GM21447 (cell line): ENCODE data around the gene IFT88.
"Not testable (repeated sequence)": the region's sequence is repeated elsewhere in the genome, so short reads cannot be mapped to it uniquely, and the experiment has no call there.

Source experiments
- ATAC-seq: cut with Tn5 transposase; IDR thresholded peaks from one replicate; pipeline ENCODE4 v1.9.1; 2021; ENCODE audit not compliant: unreplicated experiment

Gene IFT88

DNA sequence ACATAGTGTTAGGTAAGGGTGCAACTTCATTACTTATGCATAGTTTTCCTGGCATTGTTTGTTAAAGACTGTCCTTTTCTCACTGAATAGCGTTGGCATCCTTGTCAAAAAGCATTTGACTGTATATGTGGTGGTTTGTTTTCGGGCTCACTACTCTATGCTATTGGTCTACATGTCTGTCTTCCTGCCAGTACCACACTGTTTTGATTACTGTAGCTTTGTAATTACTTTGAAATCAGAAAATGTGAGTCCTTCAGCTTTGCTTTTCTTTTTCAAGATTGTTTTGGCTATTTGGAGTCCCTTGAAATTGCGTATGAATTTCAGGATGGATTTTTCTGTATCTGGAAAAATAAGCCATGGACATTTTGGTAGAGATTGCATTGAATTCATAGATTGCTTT is 56.0 kb downstream of the IFT88 start:
- ATAC-seq: no peak

DNA sequence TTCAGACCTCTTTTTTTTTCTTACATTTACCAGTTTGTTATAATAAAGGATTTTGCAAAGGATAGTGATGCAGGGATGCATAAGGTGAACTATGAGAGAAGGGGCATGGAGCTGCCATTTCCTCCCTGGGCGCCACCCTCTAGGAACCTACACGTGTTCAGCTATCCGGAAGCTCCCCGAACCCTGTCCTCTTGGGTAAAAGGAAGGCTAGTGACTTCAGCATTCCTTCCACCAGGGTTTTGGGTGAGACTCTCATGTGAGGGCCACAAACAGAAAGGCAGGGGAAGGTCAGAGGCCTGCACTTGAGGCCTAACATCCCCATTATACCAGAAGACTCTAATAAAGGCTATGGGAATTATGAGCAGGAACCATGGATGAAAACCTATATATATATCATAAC is 57.3 kb downstream of the IFT88 start:
- ATAC-seq: no peak

DNA sequence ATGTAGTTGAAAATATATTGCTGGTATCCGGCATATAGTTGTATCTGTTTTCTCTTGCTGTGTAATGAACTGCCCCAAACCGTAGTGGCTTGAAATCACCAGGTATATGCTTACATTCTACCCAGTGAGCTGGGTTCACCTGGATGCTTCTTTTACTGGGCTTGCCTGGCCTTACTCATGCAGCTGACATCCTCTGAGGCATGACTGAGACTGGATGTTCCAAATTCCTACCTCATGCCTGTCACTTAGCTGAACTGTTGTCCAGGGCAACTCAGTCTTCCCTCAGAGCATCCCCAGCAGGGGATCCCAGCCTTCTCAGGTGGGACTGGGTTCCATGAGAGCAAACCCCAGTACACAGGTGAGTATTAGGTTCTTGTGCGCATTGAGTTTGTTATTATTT is 66.8 kb downstream of the IFT88 start:
- ATAC-seq: no peak

DNA sequence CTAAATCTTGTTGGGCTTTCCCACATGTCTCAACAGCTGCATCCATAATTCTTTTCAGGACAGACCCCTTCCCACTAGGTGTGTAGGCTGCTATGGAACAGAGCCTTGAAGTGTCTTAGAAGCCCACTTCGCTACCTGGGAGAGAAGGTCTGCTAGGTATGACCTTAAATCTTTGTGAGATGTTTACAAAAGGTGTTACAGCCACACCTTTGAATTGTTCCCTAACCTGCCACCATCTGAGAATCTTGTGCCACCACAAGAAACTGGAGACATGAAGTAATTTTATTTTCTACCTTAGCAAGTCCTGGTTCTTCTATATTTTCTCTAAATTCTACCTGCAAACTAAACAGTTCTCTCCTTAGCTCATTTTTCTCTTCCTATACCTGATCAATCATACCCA is 69.1 kb downstream of the IFT88 start:
- ATAC-seq: no peak

DNA sequence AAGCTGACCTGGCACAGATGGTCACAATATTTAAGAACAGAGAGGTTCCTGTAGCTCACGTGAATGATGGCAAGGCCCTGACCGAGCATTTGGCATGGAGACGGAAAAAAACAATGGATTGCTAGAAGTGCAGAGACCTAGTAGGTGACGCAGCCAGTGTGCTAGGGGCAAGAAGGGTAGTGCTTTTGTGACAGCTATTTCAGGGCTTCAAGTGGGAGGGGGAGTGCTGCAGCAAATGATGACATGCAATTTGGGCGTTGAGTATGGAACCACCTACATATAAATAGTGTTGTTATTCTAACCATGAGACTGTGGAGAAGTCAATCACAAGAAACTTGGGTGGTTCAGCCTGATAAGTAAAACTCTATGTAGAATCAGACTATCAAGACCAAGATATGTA is 70.9 kb downstream of the IFT88 start:
- no peak for ATAC-seq

DNA sequence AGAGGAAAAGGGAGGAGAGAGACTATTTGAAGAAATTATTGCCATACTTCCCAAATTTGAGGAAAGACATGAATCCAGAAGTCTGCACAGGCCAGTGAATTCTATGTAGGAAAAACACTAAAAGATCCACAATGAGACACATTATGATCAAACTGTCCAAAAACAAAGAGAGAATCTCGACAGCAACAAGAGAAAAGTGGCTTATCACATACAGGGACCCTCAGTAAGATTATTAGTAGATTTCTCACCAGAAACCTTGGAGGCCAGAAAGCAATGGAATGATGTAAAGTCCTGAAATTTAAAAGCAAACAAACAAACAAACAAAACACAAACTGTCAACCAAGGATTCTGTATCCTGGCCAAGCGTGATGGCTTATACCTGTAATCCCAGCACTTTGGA is 80.8 kb downstream of the IFT88 start:
- no peak for ATAC-seq

DNA sequence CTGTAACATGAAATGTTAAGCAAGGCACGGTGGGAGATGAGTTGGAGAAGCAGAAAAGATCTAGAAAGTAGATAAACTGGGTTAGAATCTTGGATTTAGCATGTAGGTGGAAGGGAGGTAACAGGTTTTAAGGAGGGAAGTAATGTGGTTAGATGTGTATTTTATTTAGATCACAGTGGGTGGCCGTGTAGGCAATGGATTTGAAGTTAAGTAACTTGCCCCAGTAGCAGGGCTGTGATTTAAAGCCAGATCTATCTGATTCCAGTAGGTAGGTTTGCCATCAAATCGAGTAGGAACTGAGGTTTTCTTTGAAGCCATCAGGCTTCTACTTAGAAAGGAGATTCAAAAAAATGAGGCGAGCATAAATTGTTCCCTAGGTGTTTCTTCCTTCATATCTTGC is 86.0 kb downstream of the IFT88 start:
- ATAC-seq: no peak

DNA sequence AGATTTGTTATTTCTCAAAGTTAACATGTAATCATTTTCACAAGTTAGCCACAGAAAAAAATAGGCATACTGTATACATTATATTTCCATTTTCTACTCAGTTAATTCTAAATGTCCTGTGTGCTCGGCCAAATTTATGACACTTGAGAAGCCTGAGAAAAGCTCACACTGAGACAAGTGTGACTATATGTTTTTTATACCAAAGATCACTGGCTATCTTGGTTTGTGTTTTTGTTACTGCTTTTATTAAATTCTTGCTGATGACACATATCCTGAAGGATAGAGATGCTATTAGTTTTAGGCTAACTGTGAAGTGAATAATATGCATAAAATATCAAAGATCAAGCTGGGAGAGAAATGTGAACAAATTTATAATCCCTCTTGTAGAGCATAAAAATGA is 87.2 kb downstream of the IFT88 start:
- ATAC-seq: no peak

DNA sequence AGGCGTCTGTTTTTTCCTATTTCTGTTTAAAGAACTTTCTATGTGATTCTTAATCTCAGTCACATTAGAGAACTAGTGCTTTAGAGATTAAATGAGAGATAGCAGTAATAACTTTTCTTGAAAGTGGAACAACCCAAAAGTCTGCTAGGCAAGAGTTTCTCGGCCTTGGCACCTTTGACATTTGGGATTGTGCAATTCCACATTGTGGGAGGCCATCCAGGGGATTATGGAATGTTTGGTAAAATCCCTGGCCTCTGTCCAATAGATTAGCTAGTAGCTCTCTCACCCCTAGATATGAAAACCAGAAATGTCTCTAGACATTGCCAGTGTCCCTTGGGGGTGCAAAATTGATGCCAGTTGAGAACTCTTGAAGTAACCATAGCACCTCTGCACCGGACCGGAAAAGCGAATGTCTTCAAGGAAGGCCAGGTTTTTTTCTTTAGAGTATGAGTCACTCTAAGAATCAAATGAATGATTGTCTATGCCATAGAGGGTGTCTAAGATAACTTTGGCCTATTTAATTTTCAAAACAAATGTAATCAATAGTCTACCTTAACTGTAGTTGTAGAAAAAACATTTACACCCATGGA is 91.6 kb downstream of the IFT88 start:
- no peak for ATAC-seq

DNA sequence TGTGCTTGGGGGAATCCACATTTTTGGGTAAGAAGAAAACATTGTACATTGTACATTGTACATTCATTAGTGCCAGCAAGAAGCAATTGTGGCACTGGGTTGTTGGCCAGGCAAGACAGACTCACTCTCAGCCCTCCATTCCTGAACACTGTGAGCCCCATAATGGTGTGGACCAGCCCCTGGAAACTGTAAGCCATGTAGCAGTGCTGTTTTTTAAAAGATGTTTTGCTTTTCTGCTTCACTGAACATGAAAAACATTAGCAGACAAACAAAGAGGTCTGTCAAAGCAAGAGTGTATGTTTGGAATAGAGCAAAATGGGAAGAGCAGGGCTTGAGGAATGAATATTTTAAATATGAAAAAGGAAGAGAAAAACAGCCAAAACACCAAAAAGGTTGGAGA is 97.4 kb downstream of the IFT88 start:
- no peak for ATAC-seq

DNA sequence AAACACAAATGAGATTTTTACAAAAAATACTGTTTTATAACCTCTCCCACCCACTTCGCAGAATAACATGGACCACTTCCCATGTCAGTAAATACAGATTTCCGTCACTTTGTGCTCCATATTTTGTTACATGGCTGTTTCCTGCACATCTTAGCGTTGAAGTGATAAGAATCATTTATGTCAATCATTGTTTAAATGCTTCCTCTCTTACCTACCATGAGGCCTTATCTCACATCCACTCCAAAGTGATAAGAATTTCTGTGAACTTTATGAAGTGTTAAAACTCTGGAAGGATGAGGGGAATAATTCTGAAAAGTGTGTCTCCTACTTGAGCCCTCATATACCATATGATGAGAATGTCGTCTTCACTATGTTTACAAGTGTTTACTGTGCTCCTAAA is 100.0 kb downstream of the IFT88 start:
- no peak for ATAC-seq

DNA sequence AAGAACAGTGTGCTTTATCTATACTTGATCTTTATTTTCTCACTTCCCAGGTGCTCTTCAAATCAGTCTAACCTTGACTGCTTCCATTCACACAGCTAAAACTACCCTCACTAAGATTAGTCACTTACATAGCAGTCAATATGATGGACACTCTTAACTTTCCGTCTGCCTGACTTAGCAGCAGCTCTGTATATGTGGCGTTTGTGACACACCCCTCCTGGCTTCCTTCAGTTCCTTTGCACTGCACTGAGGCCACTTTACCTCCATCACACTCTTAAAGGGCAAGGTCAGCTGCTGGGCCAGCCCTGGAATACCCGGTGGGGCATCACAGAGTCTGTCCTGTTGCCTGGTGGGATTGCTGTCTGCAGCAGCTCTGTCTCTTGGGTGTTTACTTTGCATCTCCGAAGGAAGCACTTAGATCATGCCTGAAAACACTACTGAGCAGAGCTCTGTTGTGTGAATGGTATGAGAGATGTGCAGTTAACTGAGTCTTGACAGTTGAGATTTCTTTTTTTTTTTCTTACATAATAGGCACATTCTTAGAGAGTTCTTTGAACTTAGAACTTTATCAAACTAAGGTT is 101.0 kb downstream of the IFT88 start:
- ATAC-seq: no peak

DNA sequence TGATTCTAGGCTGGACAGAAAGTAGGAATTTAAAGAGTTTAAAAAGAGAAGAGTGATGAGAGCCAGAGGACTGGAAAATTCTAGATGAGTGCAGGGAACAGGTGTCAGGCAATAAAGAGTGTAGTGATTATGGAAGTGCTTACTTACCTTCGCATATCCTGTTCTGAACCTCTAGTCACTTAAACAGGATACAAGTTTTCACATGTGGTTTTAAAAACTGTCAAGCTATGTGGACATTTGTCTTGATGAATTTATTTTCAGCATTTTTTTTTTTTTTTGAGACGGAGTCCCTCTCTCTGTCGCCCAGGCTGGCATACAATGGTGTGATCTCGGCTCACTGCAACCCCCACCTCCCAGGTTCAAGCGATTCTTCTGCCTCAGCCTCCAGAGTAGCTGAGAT is 102.2 kb downstream of the IFT88 start:
- no peak for ATAC-seq

DNA sequence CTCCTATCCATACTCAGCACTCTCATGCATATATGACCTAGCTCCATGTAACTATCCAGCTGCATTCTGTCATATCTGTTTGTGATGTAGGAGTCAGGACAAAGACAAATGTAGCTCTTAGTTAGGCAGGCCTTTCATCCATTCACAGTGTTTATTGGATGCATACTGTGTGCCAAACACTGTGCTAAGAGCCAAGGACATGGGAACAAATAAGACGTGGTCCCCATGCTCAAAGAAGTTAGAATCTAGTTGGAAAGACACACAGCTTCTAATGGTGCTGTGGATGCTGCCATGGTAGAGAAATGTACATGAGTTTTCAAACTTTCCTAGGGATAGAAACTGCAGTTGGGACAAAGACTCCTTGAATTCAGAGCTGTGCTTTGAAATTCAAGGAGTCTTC is 104.8 kb downstream of the IFT88 start:
- no peak for ATAC-seq

DNA sequence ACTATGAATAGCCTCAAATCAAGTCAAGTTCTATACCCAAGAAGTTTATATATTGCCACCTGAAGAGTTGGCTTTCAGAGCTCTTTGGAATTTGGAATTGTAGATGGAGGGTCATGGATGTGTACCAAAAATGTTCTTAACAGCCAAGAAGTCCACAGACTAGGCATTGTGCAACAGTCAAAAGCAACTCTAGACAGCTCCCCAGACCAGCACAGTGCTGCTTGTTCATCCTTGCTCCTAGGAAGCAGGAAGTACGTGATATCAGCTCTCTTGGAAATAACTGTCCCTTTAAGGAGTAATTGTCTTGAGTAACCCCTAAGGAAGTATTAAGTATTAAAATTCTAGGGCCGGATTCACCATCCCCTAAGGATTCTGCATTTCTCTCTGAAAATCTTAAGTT is 105.8 kb downstream of the IFT88 start:
- ATAC-seq: no peak

DNA sequence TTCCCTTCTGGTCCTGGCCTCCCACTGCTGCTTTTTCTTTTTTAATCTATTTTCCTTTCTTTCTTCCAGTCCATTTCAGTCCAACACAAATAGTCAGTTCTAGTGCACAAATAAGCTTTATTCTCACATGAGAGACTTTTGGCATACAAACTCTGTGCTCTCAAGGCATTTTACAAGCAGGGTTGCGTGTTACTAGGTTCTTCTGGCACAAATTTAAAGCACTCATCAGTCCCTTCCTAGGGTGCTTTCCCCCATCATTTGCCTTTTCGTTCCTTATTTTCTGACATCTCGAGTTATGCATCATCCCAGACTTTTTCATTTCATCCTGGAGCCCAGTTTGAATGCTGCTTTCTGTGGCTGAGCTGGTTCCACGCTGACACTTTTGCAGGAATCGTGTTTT is 106.8 kb downstream of the IFT88 start:
- ATAC-seq: no peak

DNA sequence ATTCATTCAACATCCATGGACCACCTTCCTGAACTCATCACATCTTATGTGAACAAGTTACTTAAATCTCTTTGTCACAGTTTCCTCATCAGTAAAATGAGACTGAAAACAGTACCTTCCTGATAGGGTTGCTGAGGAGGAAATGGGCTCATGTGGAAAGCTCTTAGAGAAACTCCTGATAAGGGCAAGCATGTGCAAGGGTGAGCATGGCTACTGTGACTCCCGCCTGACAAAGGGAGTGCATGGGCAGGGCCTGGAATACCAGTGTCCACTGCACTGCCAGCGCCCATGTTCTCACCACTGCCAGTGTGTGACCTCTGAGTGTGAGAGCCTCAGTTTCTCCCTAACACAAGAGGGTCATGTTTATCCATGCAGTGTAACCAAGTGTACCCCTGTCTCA is 109.3 kb downstream of the IFT88 start:
- no peak for ATAC-seq

DNA sequence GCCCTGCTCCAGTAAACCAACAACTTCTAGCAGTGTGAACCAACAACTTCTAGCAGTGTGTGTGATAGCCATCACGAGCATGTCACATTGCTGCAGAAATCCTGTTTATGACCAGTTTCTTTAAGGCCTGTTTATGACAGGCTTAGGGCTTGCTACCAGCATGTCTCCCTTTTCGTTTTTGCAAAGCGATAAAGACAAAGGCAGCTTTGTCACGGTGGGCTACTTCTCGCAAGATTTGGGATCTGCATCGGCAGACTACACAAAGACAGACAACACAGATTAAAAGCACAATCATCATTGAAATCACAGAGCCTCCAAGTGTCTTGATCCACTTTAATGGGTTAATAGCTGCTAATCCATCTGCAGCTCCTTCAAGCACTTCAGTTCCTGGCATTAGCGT is 111.6 kb downstream of the IFT88 start:
- not testable (repeated sequence) for ATAC-seq

DNA sequence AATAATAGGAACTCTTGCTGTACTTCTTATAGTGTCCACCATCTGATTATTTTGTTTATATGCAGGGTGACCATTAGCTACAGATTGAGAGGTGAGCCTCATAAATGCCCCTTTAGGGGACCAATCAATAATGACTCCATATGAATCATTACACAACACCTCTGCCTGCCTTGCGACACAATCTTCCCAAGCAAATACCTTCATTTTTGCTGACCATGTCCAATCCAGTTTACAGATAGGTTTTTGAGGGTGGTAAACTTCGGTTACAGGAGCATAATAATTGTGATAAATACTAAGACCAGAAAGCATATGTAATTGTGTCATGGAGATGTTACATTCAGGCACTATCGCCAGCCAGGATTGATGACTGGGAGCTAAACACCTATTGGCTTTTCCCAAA is 112.9 kb downstream of the IFT88 start:
- ATAC-seq: no peak

DNA sequence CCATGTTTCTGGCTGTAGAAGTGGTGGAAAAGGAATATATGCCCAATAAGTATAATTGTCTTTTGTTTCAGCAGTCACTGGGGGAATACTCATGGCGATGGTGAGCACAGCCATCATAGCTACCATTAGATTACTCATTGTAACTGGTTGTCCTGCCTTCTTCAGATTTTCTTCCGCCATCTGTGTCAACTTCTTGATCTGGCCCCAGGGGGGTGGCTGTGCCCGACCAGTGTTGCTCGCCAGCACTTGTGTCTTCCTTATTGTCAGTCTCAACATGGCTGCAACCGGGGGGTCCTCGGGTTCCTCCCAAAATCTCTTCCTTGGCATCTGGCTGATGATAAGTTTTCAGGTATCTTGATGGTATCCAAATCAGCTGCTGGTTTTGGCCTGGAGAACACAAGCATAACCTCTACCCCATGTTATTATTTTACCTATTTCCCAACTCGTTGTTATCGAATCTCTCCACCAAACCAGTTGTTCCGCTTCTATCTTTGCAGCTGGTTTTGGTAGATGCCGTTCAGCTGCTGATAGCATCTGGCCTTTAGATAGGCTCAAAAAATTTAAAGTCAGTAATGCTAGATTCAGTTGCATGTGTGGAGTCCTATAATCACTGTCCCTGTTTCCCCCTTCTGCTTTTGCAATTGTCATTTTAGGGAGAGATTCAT is 113.6 kb downstream of the IFT88 start:
- ATAC-seq: no peak

DNA sequence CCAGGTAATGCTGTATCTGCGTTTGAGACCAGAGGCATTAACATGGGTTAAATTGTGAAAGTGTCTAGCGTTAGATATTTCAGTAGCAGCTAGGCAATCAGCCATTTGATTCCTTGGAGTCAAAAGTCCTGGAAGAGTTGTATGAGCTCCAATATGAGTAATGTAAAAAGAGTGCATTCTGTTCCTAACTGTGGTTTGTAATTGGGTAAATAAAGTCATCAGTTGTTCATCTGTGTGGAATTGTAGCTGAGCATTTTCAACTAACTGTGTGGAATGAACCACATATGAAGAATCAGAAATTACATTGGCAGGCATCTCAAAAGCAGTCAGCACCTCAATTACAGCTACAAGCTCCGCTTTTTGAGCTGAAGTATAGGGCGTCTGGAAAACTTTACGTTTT is 114.5 kb downstream of the IFT88 start:
- ATAC-seq: not testable (repeated sequence)

DNA sequence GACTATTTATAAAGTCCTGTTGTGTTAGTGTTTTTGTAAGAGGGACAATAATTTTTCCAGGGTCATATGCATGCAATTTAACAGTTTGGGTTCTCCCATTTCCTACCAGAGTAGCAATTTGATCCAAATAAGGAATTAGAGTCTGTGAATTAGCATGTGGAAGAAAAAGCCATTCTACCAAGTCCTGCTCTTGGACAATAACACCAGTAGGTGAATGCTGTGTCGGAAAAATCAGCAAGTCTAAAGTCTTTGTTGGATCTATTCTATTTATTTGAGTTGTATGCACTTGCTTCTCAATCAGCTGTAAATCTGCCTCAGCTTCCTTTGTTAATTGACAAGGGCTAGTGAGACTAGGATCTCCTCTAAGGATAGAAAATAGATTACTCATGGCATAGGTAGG is 115.1 kb downstream of the IFT88 start:
- ATAC-seq: no peak

DNA sequence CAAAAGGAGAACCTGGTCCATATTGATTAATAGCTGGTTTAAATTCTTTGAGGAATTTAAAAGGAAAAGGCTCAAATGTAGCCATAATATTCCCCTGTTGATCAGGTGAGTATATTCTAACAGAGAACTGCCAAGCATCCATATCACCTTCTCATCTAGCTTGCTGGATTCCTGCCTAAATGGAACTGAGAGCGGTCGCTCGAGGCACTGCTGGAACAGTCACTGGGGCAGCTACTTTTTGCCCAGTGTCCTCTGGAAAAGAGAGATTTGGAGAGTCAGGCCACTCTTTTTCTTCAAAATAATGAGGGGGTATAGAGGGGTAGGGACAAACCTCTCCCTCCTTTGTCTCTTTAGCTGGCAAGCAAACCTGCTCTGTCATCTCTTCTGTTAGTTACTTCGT is 117.1 kb downstream of the IFT88 start:
- ATAC-seq: no peak
